Medulla oblongata (tissue), 1 donor: ENCODE data around the gene MARK2.
"Not testable (repeated sequence)": the region's sequence is repeated elsewhere in the genome, so short reads cannot be mapped to it uniquely, and the experiment has no call there.

ENCODE experiments used
- DNase-seq: peaks from one replicate; pipeline ENCODE4 v3.0.0-alpha.2; 2015; ENCODE audit errors: extremely low spot score

MARK2 gene

GRCh38 chr11:63853476-63853875 lies 14.6 kb downstream of the MARK2 start:
- no peak for DNase-seq

- no peak for DNase-seq
Measured at GRCh38 chr11:63854696-63855095, 15.8 kb downstream of the MARK2 start.

- DNase-seq, result no peak
Measured at GRCh38 chr11:63855975-63856374, 17.1 kb downstream of the MARK2 start.

- DNase-seq, result peak; percentile 59
Measured at GRCh38 chr11:63858628-63859550, 20.0 kb downstream of the MARK2 start.

GRCh38 chr11:63862923-63863322 lies 24.0 kb downstream of the MARK2 start:
- no peak for DNase-seq

GRCh38 chr11:63863620-63864019 lies 24.7 kb downstream of the MARK2 start:
- not testable (repeated sequence) for DNase-seq

GRCh38 chr11:63866211-63866610 lies 27.3 kb downstream of the MARK2 start:
- DNase-seq, result peak; percentile 54

GRCh38 chr11:63867511-63867910 lies 28.6 kb downstream of the MARK2 start:
- DNase-seq, result no peak

GRCh38 chr11:63868399-63869064 lies 29.6 kb downstream of the MARK2 start:
- DNase-seq, result no peak

- no peak for DNase-seq
Measured at GRCh38 chr11:63869171-63869591, 30.3 kb downstream of the MARK2 start.

- no peak for DNase-seq
Measured at GRCh38 chr11:63869683-63870082, 30.8 kb downstream of the MARK2 start.

GRCh38 chr11:63870351-63871140 lies 31.6 kb downstream of the MARK2 start:
- no peak for DNase-seq

GRCh38 chr11:63871962-63872799 lies 33.3 kb downstream of the MARK2 start:
- peak; percentile 98 for DNase-seq

GRCh38 chr11:63872800-63873197 lies 33.9 kb downstream of the MARK2 start:
- no peak for DNase-seq

GRCh38 chr11:63873311-63873710 lies 34.4 kb downstream of the MARK2 start:
- no peak for DNase-seq

- no peak for DNase-seq
Measured at GRCh38 chr11:63874511-63874910, 35.6 kb downstream of the MARK2 start.

- DNase-seq, result no peak
Measured at GRCh38 chr11:63875506-63876065, 36.7 kb downstream of the MARK2 start.

GRCh38 chr11:63876616-63877015 lies 37.7 kb downstream of the MARK2 start:
- DNase-seq, result no peak

- no peak for DNase-seq
Measured at GRCh38 chr11:63877658-63878241, 38.8 kb downstream of the MARK2 start.

GRCh38 chr11:63879598-63880402 lies 40.9 kb downstream of the MARK2 start:
- DNase-seq, result no peak
